Tibial nerve (tissue), 4 donors: Measurements from ENCODE around the gene SIPA1.

Experiments
- CTCF ChIP-seq, 5 experiments: fragments of 200-600 bp in 3 of 5; fragments of 450-650 bp in 2 of 5; sonication (generic) in 3 of 5; IDR thresholded peaks; one replicate each; pipeline ENCODE4 v1.5.1; 2016 to 2019; ENCODE audit warnings: antibody characterized with exemption in 5 of 5, mild to moderate bottlenecking in 3 of 5, moderate library complexity in 2 of 5
- EP300 ChIP-seq, 2 donors: sonication (generic); formaldehyde crosslinking; IDR thresholded peaks; one replicate each; pipeline ENCODE4 v1.6.1; 2017; ENCODE audit warnings: antibody characterized with exemption in 2 of 2, mild to moderate bottlenecking in 1 of 2
- POLR2A ChIP-seq, 2 donors: fragments of 450-650 bp; IDR thresholded peaks; one replicate each; pipeline ENCODE4 v1.6.1; 2017; ENCODE audit warnings: antibody characterized with exemption in 2 of 2, mild to moderate bottlenecking in 2 of 2, moderate library complexity in 2 of 2

GRCh38 chr11:65617136-65617850 lies 20.6 kb upstream of the SIPA1 start:
- TF ChIP-seq CTCF (IDR thresholded peaks at IDR 0.05), result no peak
- TF ChIP-seq POLR2A (IDR thresholded peaks at IDR 0.05), result no peak
- no peak for TF ChIP-seq EP300 (IDR thresholded peaks at IDR 0.05)
